Measurements from ENCODE around the gene CACNA1D.

CACNA1D gene

GRCh38 chr3:53708001-53708621 lies 213.7 kb downstream of the CACNA1D start:
- Histone ChIP-seq H3K4me3 (ENCODE audit: low read depth in 1 of 2, low read length in 2 of 2) (no peak overlapping the region), H3K36me3 (ENCODE audit: control insufficient read depth in 1 of 2, insufficient read depth in 2 of 2, low read length in 2 of 2) (no peaks in the 10 kb centered on the region), H3K27me3 (ENCODE audit: low read depth, low read length) (no peaks in the 10 kb centered on the region), H3K27ac (ENCODE audit: low read length) (no peak overlapping the region), H3K4me1 (ENCODE audit: control insufficient read depth in 1 of 2, insufficient read depth in 2 of 2, low read length in 2 of 2) (peaks cover 0 to 4% of the 10 kb centered on the region in 2 donors), H3K9me3 (ENCODE audit: control insufficient read depth in 1 of 2, low read length in 2 of 2) (no peaks in the 10 kb centered on the region)

DNA sequence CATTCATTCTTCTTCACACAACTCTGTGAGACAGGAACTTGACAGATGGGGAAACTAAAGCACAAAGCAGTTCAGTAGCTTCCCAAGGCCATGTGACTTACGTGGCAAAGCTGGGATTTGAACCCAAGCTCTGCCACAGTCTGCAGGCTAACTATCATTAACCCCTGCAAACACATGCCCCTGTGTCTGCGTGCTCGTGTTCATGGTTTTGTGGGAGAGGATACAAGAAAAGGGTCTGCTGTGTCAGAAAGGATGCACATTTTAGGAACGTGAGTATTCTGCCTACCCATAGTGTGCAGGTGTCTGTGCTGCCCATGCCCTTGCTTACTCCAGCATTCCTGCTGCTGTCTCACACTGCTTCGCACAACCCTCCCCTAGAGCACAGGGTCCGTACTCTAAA lies 214.8 kb downstream of the CACNA1D start:
- Histone ChIP-seq H3K9me3 (ENCODE audit: control insufficient read depth in 1 of 2, low read length in 2 of 2) (no peaks in the 10 kb centered on the region), H3K27me3 (ENCODE audit: low read depth, low read length) (no peaks in the 10 kb centered on the region), H3K36me3 (ENCODE audit: control insufficient read depth in 1 of 2, insufficient read depth in 2 of 2, low read length in 2 of 2) (no peaks in the 10 kb centered on the region), H3K27ac (ENCODE audit: low read length) (no peak overlapping the region), H3K4me1 (ENCODE audit: control insufficient read depth in 1 of 2, insufficient read depth in 2 of 2, low read length in 2 of 2) (peaks cover 0 to 4% of the 10 kb centered on the region in 2 donors), H3K4me3 (ENCODE audit: low read depth in 1 of 2, low read length in 2 of 2) (no peak overlapping the region)

DNA sequence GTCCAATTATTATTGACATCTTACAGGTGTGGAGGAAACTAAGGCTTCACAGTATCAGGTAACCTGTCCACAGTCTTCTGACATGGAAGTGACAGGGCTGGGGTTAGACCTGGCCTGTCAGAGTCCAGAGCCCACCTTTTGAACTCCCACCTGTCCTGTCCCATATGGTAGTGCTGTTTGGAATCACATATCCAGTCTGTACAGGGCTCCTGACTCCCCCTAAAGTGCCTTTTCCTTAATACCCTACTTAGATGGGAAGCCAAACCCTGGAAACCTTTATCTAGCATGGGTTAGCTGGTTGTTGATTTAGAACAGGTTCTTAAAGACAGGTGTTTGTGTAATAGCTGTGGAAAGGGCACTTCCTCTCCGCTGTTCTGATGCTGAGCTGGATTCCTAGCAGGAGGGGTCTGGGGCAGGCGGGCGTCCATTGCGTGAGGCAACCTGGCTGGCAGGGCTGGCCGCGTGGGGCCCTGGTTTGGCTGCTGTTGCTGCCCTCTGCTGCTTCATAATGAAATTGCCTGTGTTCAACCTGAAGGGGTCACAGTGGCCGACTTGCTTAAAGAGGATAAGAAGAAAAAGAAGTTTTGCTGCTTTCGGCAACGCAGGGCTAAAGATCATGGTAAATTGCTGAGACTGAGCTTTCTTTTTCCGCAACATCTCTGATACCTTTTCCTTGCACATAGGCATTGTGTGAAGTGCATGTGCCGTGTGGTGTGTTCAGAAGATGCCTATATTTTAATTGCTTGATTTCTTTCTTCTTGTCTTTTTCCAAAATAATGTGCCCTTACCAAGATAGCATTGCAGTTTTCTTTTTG lies 215.7 kb downstream of the CACNA1D start:
- Histone ChIP-seq H3K4me1 (ENCODE audit: control insufficient read depth in 1 of 2, insufficient read depth in 2 of 2, low read length in 2 of 2) (peaks cover 0 to 4% of the 10 kb centered on the region in 2 donors), H3K36me3 (ENCODE audit: control insufficient read depth in 1 of 2, insufficient read depth in 2 of 2, low read length in 2 of 2) (no peaks in the 10 kb centered on the region), H3K27ac (ENCODE audit: low read length) (no peak overlapping the region), H3K9me3 (ENCODE audit: control insufficient read depth in 1 of 2, low read length in 2 of 2) (no peaks in the 10 kb centered on the region), H3K4me3 (ENCODE audit: low read depth in 1 of 2, low read length in 2 of 2) (no peak overlapping the region), H3K27me3 (ENCODE audit: low read depth, low read length) (no peaks in the 10 kb centered on the region)

DNA sequence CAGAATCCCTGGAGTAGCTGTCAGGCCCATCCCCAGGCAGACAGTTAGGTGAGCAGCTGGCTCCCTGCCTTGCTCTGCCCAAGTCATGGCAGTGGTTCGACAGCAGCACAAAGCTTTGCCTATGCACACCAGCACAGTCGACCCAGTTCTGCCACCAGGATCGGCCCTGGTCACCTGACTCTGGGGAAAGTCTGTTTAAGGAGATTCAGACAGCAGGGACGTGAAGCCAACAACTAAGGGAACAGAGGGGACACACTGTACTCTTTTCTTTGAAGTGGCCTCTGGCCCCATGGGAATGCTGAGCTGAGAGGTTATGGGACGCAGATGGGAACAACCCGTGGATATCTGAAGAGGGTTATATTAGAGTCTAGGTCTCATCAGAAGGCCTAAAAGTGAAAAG lies 217.0 kb downstream of the CACNA1D start:
- no peak overlapping the region for H3K4me3 ChIP-seq (ENCODE audit: low read depth in 1 of 2, low read length in 2 of 2)
- no peaks in the 10 kb centered on the region for H3K9me3 ChIP-seq (ENCODE audit: control insufficient read depth in 1 of 2, low read length in 2 of 2)
- H3K36me3 ChIP-seq (ENCODE audit: control insufficient read depth in 1 of 2, insufficient read depth in 2 of 2, low read length in 2 of 2), result no peaks in the 10 kb centered on the region
- peaks cover 0 to 4% of the 10 kb centered on the region in 2 donors for H3K4me1 ChIP-seq (ENCODE audit: control insufficient read depth in 1 of 2, insufficient read depth in 2 of 2, low read length in 2 of 2)
- no peak overlapping the region for H3K27ac ChIP-seq (ENCODE audit: low read length)
- no peaks in the 10 kb centered on the region for H3K27me3 ChIP-seq (ENCODE audit: low read depth, low read length)

DNA sequence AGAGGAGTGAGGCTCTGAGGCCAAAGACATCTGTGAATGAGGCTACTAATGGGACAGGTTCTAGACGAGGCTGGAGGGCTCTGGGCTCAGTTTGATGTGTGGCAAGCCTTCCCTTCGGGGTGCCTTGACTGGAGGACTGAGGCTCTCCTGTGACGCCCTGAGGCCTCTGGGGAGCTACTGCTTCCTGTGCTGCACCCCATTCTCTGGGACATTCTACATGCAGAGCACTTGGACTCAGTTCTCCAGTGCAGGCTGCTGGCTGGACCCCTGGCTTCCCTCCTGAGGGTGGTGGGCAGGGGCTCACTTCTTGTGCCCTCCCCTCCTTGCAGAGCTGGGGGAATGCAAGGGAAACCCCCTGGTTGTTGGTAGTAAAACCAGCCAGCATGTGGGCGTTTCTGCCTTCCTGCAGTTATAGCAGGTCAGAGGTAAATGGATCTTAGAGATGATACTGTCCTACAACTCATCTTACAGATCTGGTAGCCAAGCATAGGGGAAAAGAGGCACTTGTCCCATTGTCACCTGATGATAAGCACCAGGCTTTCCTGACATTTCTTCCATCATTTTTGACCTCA lies 218.5 kb downstream of the CACNA1D start:
- H3K27me3 ChIP-seq (ENCODE audit: low read depth, low read length), result no peaks in the 10 kb centered on the region
- no peaks in the 10 kb centered on the region for H3K9me3 ChIP-seq (ENCODE audit: control insufficient read depth in 1 of 2, low read length in 2 of 2)
- no peak overlapping the region for H3K27ac ChIP-seq (ENCODE audit: low read length)
- no peak overlapping the region for H3K4me3 ChIP-seq (ENCODE audit: low read depth in 1 of 2, low read length in 2 of 2)
- H3K4me1 ChIP-seq (ENCODE audit: control insufficient read depth in 1 of 2, insufficient read depth in 2 of 2, low read length in 2 of 2), result peaks cover 0 to 4% of the 10 kb centered on the region in 2 donors
- no peaks in the 10 kb centered on the region for H3K36me3 ChIP-seq (ENCODE audit: control insufficient read depth in 1 of 2, insufficient read depth in 2 of 2, low read length in 2 of 2)

DNA sequence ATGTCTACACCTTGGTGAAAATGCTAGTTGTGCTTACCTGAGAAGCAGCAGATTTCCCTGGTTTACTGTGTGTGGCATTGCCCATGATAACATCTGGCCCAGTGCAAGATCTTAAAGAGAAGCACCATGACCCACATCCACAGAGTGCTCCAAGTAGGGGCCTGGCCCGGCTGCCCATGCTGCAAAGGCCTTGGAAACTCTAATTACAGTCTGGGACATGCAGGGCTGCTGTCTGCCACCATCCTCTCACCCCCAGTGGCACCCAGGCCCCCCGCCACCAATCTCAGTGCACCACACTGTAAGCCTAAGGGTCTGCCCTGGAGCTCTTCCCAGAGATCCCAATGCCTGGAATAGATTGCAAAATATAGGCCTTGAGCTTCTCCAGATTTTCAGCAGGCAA lies 219.2 kb downstream of the CACNA1D start:
- no peaks in the 10 kb centered on the region for H3K36me3 ChIP-seq (ENCODE audit: control insufficient read depth in 1 of 2, insufficient read depth in 2 of 2, low read length in 2 of 2)
- H3K4me1 ChIP-seq (ENCODE audit: control insufficient read depth in 1 of 2, insufficient read depth in 2 of 2, low read length in 2 of 2), result peaks cover 0 to 4% of the 10 kb centered on the region in 2 donors
- H3K4me3 ChIP-seq (ENCODE audit: low read depth in 1 of 2, low read length in 2 of 2), result no peak overlapping the region
- no peaks in the 10 kb centered on the region for H3K9me3 ChIP-seq (ENCODE audit: control insufficient read depth in 1 of 2, low read length in 2 of 2)
- H3K27me3 ChIP-seq (ENCODE audit: low read depth, low read length), result no peaks in the 10 kb centered on the region
- H3K27ac ChIP-seq (ENCODE audit: low read length), result no peak overlapping the region

- no peak overlapping the region for H3K4me3 ChIP-seq (ENCODE audit: low read depth in 1 of 2, low read length in 2 of 2)
- H3K4me1 ChIP-seq (ENCODE audit: control insufficient read depth in 1 of 2, insufficient read depth in 2 of 2, low read length in 2 of 2), result no peaks in the 10 kb centered on the region
- H3K36me3 ChIP-seq (ENCODE audit: control insufficient read depth in 1 of 2, insufficient read depth in 2 of 2, low read length in 2 of 2), result no peaks in the 10 kb centered on the region
- no peaks in the 10 kb centered on the region for H3K27me3 ChIP-seq (ENCODE audit: low read depth, low read length)
- no peaks in the 10 kb centered on the region for H3K9me3 ChIP-seq (ENCODE audit: control insufficient read depth in 1 of 2, low read length in 2 of 2)
- no peak overlapping the region for H3K27ac ChIP-seq (ENCODE audit: low read length)
Observed at GRCh38 chr3:53715815-53716483, 221.5 kb downstream of the CACNA1D start.

- no peaks in the 10 kb centered on the region for H3K36me3 ChIP-seq (ENCODE audit: control insufficient read depth in 1 of 2, insufficient read depth in 2 of 2, low read length in 2 of 2)
- H3K27me3 ChIP-seq (ENCODE audit: low read depth, low read length), result no peaks in the 10 kb centered on the region
- no peak overlapping the region for H3K4me3 ChIP-seq (ENCODE audit: low read depth in 1 of 2, low read length in 2 of 2)
- no peak overlapping the region for H3K27ac ChIP-seq (ENCODE audit: low read length)
- no peaks in the 10 kb centered on the region for H3K9me3 ChIP-seq (ENCODE audit: control insufficient read depth in 1 of 2, low read length in 2 of 2)
- H3K4me1 ChIP-seq (ENCODE audit: control insufficient read depth in 1 of 2, insufficient read depth in 2 of 2, low read length in 2 of 2), result no peaks in the 10 kb centered on the region
Observed at GRCh38 chr3:53716998-53717397, 222.6 kb downstream of the CACNA1D start.

DNA sequence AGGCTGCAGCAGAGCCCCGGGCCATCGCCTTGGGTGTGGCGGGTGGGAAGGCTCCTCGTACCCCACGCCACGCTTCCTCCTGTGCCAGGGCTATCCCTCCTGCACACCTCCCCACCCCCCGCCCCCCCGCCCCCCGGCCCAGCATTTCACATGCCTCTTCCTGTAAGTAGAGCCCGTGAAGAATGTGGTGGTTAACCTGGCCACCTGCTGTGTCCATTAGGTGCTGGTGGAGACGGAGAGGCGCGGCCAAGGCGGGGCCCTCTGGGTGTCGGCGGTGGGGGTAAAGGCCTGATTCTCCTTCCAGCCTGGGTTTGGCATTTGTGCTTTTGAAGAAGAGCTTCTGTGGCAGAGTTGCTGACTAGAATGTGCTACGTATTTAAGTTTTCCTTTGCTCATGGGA lies 224.1 kb downstream of the CACNA1D start:
- no peaks in the 10 kb centered on the region for H3K27me3 ChIP-seq (ENCODE audit: low read depth, low read length)
- no peaks in the 10 kb centered on the region for H3K9me3 ChIP-seq (ENCODE audit: control insufficient read depth in 1 of 2, low read length in 2 of 2)
- H3K4me3 ChIP-seq (ENCODE audit: low read depth in 1 of 2, low read length in 2 of 2), result no peak overlapping the region
- H3K4me1 ChIP-seq (ENCODE audit: control insufficient read depth in 1 of 2, insufficient read depth in 2 of 2, low read length in 2 of 2), result no peaks in the 10 kb centered on the region
- peaks cover 0 to 5% of the 10 kb centered on the region in 2 donors for H3K36me3 ChIP-seq (ENCODE audit: control insufficient read depth in 1 of 2, insufficient read depth in 2 of 2, low read length in 2 of 2)
- H3K27ac ChIP-seq (ENCODE audit: low read length), result no peak overlapping the region

DNA sequence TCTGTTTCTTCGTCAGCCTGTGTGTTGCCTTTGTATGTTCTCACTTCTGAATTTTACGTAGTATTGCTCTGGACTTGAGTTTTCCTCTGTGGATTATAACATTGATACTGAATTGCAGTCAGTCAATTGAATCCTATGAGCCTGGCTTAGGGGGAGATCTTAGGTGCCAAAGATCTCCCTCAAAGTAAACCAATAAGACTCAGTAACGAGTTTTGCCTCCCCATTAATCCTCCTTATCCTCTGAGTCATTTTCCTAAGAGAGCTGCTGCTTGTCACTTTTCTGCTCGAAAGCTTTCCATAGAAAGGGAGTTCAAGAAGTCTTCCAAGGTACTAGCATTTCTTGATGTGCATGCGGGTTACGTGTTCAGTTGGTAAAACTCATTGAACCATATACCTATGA lies 225.4 kb downstream of the CACNA1D start:
- H3K27me3 ChIP-seq (ENCODE audit: low read depth, low read length), result no peaks in the 10 kb centered on the region
- no peak overlapping the region for H3K4me3 ChIP-seq (ENCODE audit: low read depth in 1 of 2, low read length in 2 of 2)
- H3K27ac ChIP-seq (ENCODE audit: low read length), result no peak overlapping the region
- H3K4me1 ChIP-seq (ENCODE audit: control insufficient read depth in 1 of 2, insufficient read depth in 2 of 2, low read length in 2 of 2), result no peaks in the 10 kb centered on the region
- H3K36me3 ChIP-seq (ENCODE audit: control insufficient read depth in 1 of 2, insufficient read depth in 2 of 2, low read length in 2 of 2), result peaks cover 0 to 5% of the 10 kb centered on the region in 2 donors
- H3K9me3 ChIP-seq (ENCODE audit: control insufficient read depth in 1 of 2, low read length in 2 of 2), result no peaks in the 10 kb centered on the region

All from muscle layer of duodenum (tissue), 2 donors.